Tibial artery (tissue), 4 donors: ENCODE data around the gene KRT33B.
"Not testable (repeated sequence)": the region's sequence is repeated elsewhere in the genome, so short reads cannot be mapped to it uniquely, and the experiment has no call there.

ENCODE experiments used
- DNase-seq, 2 donors: peaks; one replicate each; pipeline ENCODE4 v3.0.0-alpha.2; 2019
- H3K27ac ChIP-seq, 2 donors: fragments of 200-600 bp; sonication (generic) in 1 of 2; 1 replicate in 1 of 2; 2 replicates in 1 of 2; pipeline ENCODE4 v1.5.1; 2018 to 2019; ENCODE audit warnings: mild to moderate bottlenecking in 1 of 2
- H3K27me3 ChIP-seq, 2 donors: fragments of 200-600 bp; sonication (generic) in 1 of 2; one replicate each; pipeline versions ENCODE4 v1.5.1 to v1.6.0; 2016 to 2019
- H3K36me3 ChIP-seq, 3 donors: fragments of 200-600 bp; sonication (generic) in 2 of 3; one replicate each; pipeline ENCODE4 v1.5.1; 2016 to 2019; ENCODE audit warnings: mild to moderate bottlenecking in 2 of 3
- H3K4me1 ChIP-seq, 4 donors: fragments of 200-600 bp; sonication (generic) in 2 of 4; 1 replicate in 3 of 4; 2 replicates in 1 of 4; pipeline ENCODE4 v1.5.1; 2016 to 2019
- H3K4me3 ChIP-seq, 2 donors: fragments of 200-600 bp; sonication (generic) in 1 of 2; 1 replicate in 1 of 2; 2 replicates in 1 of 2; pipeline ENCODE4 v1.5.1; 2018 to 2019; ENCODE audit warnings: mild to moderate bottlenecking in 2 of 2
- H3K9me3 ChIP-seq, 3 donors: fragments of 200-600 bp; sonication (generic) in 1 of 3; one replicate each; pipeline ENCODE4 v1.5.1; 2016 to 2019
- CTCF ChIP-seq, 2 experiments: fragments of 200-600 bp in 1 of 2; fragments of 450-650 bp in 1 of 2; IDR thresholded peaks; one replicate each; pipeline ENCODE4 v1.5.1; 2017 to 2019; ENCODE audit warnings: antibody characterized with exemption in 2 of 2, mild to moderate bottlenecking in 1 of 2, moderate library complexity in 1 of 2
- intact Hi-C: fragments of 100-400 bp; cut with DNase I; formaldehyde crosslinking; loops from one replicate; pipeline ENCODE4 v1.15.0; 2023; ENCODE audit warnings: low total_unique reads

The KRT33B gene

GRCh38 chr17:41383690-41384089 is 14.1 kb upstream of the KRT33B start:
- Histone ChIP-seq H3K9me3 (peaks cover 3 to 17% (median 8%) of the 10 kb centered on the region in 3 donors), H3K36me3 (no peaks in the 10 kb centered on the region), H3K27me3 (peaks cover 0 to 8% of the 10 kb centered on the region in 2 donors), H3K4me3 (no peak overlapping the region), H3K27ac (no peak overlapping the region), H3K4me1 (no peaks in the 10 kb centered on the region)
- TF ChIP-seq CTCF (IDR thresholded peaks at IDR 0.05): no peak
- intact Hi-C loops: no loop called here
- DNase-seq: no peak

GRCh38 chr17:41382394-41382793 is 12.8 kb upstream of the KRT33B start:
- TF ChIP-seq CTCF (IDR thresholded peaks at IDR 0.05): no peak
- intact Hi-C loops: no loop called here
- no peak for DNase-seq
- peaks cover 0 to 8% of the 10 kb centered on the region in 2 donors for H3K27me3 ChIP-seq
- no peaks in the 10 kb centered on the region for H3K4me1 ChIP-seq
- no peaks in the 10 kb centered on the region for H3K36me3 ChIP-seq
- H3K4me3 ChIP-seq: no peak overlapping the region
- peaks cover 3 to 14% (median 8%) of the 10 kb centered on the region in 3 donors for H3K9me3 ChIP-seq
- H3K27ac ChIP-seq: no peak overlapping the region

- H3K27me3 ChIP-seq, H3K4me3 ChIP-seq, H3K27ac ChIP-seq, DNase-seq, H3K4me1 ChIP-seq, H3K9me3 ChIP-seq, intact Hi-C loops, H3K36me3 ChIP-seq: not testable (repeated sequence)
Observed at GRCh38 chr17:41381943-41382342, 12.3 kb upstream of the KRT33B start, which contains the start of gene KRT34. Gene KRT34 (minus strand): TSS chr17:41382306. CDS start chr17:41382246, 60 bp downstream.

- intact Hi-C loops, H3K4me1 ChIP-seq, H3K9me3 ChIP-seq, H3K4me3 ChIP-seq, H3K36me3 ChIP-seq, DNase-seq, H3K27ac ChIP-seq, H3K27me3 ChIP-seq: not testable (repeated sequence)
Observed at GRCh38 chr17:41380091-41380490, 10.5 kb upstream of the KRT33B start.

- H3K27me3 ChIP-seq: peaks cover 0 to 8% of the 10 kb centered on the region in 2 donors
- no peak overlapping the region for H3K4me3 ChIP-seq
- no peaks in the 10 kb centered on the region for H3K36me3 ChIP-seq
- intact Hi-C loops: no loop called here
- no peak overlapping the region for H3K27ac ChIP-seq
- TF ChIP-seq CTCF (IDR thresholded peaks at IDR 0.05): no peak
- no peak for DNase-seq
- H3K4me1 ChIP-seq: no peaks in the 10 kb centered on the region
- no peaks in the 10 kb centered on the region for H3K9me3 ChIP-seq
Observed at GRCh38 chr17:41377546-41377945, 7.9 kb upstream of the KRT33B start.

- H3K27ac ChIP-seq: no peak overlapping the region
- no peaks in the 10 kb centered on the region for H3K4me1 ChIP-seq
- H3K36me3 ChIP-seq: no peaks in the 10 kb centered on the region
- no peak overlapping the region for H3K4me3 ChIP-seq
- TF ChIP-seq CTCF (IDR thresholded peaks at IDR 0.05): no peak
- intact Hi-C loops: no loop called here
- no peak for DNase-seq
- H3K27me3 ChIP-seq: no peaks in the 10 kb centered on the region
- H3K9me3 ChIP-seq: no peaks in the 10 kb centered on the region
Observed at GRCh38 chr17:41369023-41369422, 590 bp downstream of the KRT33B start.

- Histone ChIP-seq H3K27ac (no peak overlapping the region), H3K4me1 (no peaks in the 10 kb centered on the region), H3K27me3 (no peaks in the 10 kb centered on the region), H3K36me3 (no peaks in the 10 kb centered on the region), H3K4me3 (no peak overlapping the region), H3K9me3 (no peaks in the 10 kb centered on the region)
- DNase-seq: no peak
- intact Hi-C loops: no loop called here
- no peak for TF ChIP-seq CTCF (IDR thresholded peaks at IDR 0.05)
Observed at GRCh38 chr17:41367426-41368075, 2.1 kb downstream of the KRT33B start.
